Measurements from ENCODE around the gene CEACAM7. TPM values are rescaled to one million over a fixed set of nuclear protein-coding genes. Genes with fewer than 3 reads are reported as not detected.

The CEACAM7 gene
- total RNA-seq, 1 donor from 2014 or later = not detected

- Histone ChIP-seq H3K36me3 (ENCODE audit: insufficient read depth, low read length) (no peaks in the 10 kb centered on the region), H3K4me1 (ENCODE audit: insufficient read depth, low read length) (no peaks in the 10 kb centered on the region), H3K9ac (ENCODE audit: low read length) (no peak overlapping the region), H3K27ac (ENCODE audit: low read depth, low read length) (no peak overlapping the region), H3K9me3 (ENCODE audit: insufficient read depth, low read depth, low read length) (no peaks in the 10 kb centered on the region), H3K4me2 (ENCODE audit: low read length) (no peak overlapping the region), H3K79me2 (ENCODE audit: insufficient read depth, low read length) (no peaks in the 10 kb centered on the region), H3K27me3 (ENCODE audit: insufficient read depth, low read length) (no peaks in the 10 kb centered on the region), H2AFZ (ENCODE audit: low read depth, low read length) (no peak overlapping the region), H4K20me1 (ENCODE audit: insufficient read depth, low read length) (no peaks in the 10 kb centered on the region), H3K4me3 (ENCODE audit: insufficient read depth, low read depth, low read length) (no peak overlapping the region)
- no peak for FAIRE-seq
- no peaks in the 10 kb centered on the region for H3K4me1 Mint-ChIP-seq (ENCODE audit: low read depth, unreplicated experiment)
- DNase-seq (ENCODE audit: low read depth) = no peak
- H3K36me3 Mint-ChIP-seq (ENCODE audit: low read depth, unreplicated experiment) = no peaks in the 10 kb centered on the region
- no peak overlapping the region for H3K4me3 Mint-ChIP-seq (ENCODE audit: unreplicated experiment)
- TF ChIP-seq EZH2 (IDR thresholded peaks at IDR 0.05; ENCODE audit: insufficient read depth, low read length) (no peak), CTCF (IDR thresholded peaks at IDR 0.05; ENCODE audit: insufficient read depth, low read depth, low read length) (no peak)
- no peak overlapping the region for H3K27ac Mint-ChIP-seq (ENCODE audit: unreplicated experiment)
- H3K9me3 Mint-ChIP-seq (ENCODE audit: unreplicated experiment) = no peaks in the 10 kb centered on the region
- H3K27me3 Mint-ChIP-seq (ENCODE audit: low read depth, unreplicated experiment) = peaks cover 64% of the 10 kb centered on the region
Observed at GRCh38 chr19:41624937-41625336, 63.1 kb downstream of the CEACAM7 start.

GRCh38 chr19:41624515-41624914 lies 63.6 kb downstream of the CEACAM7 start:
- no peak overlapping the region for H3K27ac Mint-ChIP-seq (ENCODE audit: unreplicated experiment)
- no peak overlapping the region for H3K4me3 Mint-ChIP-seq (ENCODE audit: unreplicated experiment)
- no peak overlapping the region for H3K9ac ChIP-seq (ENCODE audit: low read length)
- H3K4me2 ChIP-seq (ENCODE audit: low read length) = no peak overlapping the region
- H2AFZ ChIP-seq (ENCODE audit: low read depth, low read length) = no peak overlapping the region
- H4K20me1 ChIP-seq (ENCODE audit: insufficient read depth, low read length) = no peaks in the 10 kb centered on the region
- H3K27me3 Mint-ChIP-seq (ENCODE audit: low read depth, unreplicated experiment) = peaks cover 65% of the 10 kb centered on the region
- no peaks in the 10 kb centered on the region for H3K9me3 ChIP-seq (ENCODE audit: insufficient read depth, low read depth, low read length)
- TF ChIP-seq EZH2 (IDR thresholded peaks at IDR 0.05; ENCODE audit: insufficient read depth, low read length) (no peak), CTCF (IDR thresholded peaks at IDR 0.05; ENCODE audit: insufficient read depth, low read depth, low read length) (no peak)
- DNase-seq (ENCODE audit: low read depth) (no peak), FAIRE-seq (no peak)
- H3K27ac ChIP-seq (ENCODE audit: low read depth, low read length) = no peak overlapping the region
- H3K4me1 ChIP-seq (ENCODE audit: insufficient read depth, low read length) = no peaks in the 10 kb centered on the region
- H3K36me3 Mint-ChIP-seq (ENCODE audit: low read depth, unreplicated experiment) = no peaks in the 10 kb centered on the region
- H3K79me2 ChIP-seq (ENCODE audit: insufficient read depth, low read length) = no peaks in the 10 kb centered on the region
- no peaks in the 10 kb centered on the region for H3K9me3 Mint-ChIP-seq (ENCODE audit: unreplicated experiment)
- no peaks in the 10 kb centered on the region for H3K4me1 Mint-ChIP-seq (ENCODE audit: low read depth, unreplicated experiment)
- no peaks in the 10 kb centered on the region for H3K36me3 ChIP-seq (ENCODE audit: insufficient read depth, low read length)
- H3K27me3 ChIP-seq (ENCODE audit: insufficient read depth, low read length) = no peaks in the 10 kb centered on the region
- no peak overlapping the region for H3K4me3 ChIP-seq (ENCODE audit: insufficient read depth, low read depth, low read length)

GRCh38 chr19:41623360-41623759 lies 64.7 kb downstream of the CEACAM7 start:
- DNase-seq (ENCODE audit: low read depth) (no peak), FAIRE-seq (no peak)
- Histone ChIP-seq H3K9ac (ENCODE audit: low read length) (no peak overlapping the region), H4K20me1 (ENCODE audit: insufficient read depth, low read length) (no peaks in the 10 kb centered on the region), H2AFZ (ENCODE audit: low read depth, low read length) (no peak overlapping the region), H3K27ac (ENCODE audit: low read depth, low read length) (no peak overlapping the region), H3K4me3 (ENCODE audit: insufficient read depth, low read depth, low read length) (no peak overlapping the region), H3K79me2 (ENCODE audit: insufficient read depth, low read length) (no peaks in the 10 kb centered on the region), H3K4me2 (ENCODE audit: low read length) (no peak overlapping the region), H3K36me3 (ENCODE audit: insufficient read depth, low read length) (no peaks in the 10 kb centered on the region), H3K9me3 (ENCODE audit: insufficient read depth, low read depth, low read length) (no peaks in the 10 kb centered on the region), H3K27me3 (ENCODE audit: insufficient read depth, low read length) (no peaks in the 10 kb centered on the region), H3K4me1 (ENCODE audit: insufficient read depth, low read length) (no peaks in the 10 kb centered on the region)
- H3K27ac Mint-ChIP-seq (ENCODE audit: unreplicated experiment) = no peak overlapping the region
- no peaks in the 10 kb centered on the region for H3K36me3 Mint-ChIP-seq (ENCODE audit: low read depth, unreplicated experiment)
- no peak overlapping the region for H3K4me3 Mint-ChIP-seq (ENCODE audit: unreplicated experiment)
- peaks cover 62% of the 10 kb centered on the region for H3K27me3 Mint-ChIP-seq (ENCODE audit: low read depth, unreplicated experiment)
- TF ChIP-seq EZH2 (IDR thresholded peaks at IDR 0.05; ENCODE audit: insufficient read depth, low read length) = no peak
- TF ChIP-seq CTCF (IDR thresholded peaks at IDR 0.05; ENCODE audit: insufficient read depth, low read depth, low read length) = no peak
- no peaks in the 10 kb centered on the region for H3K9me3 Mint-ChIP-seq (ENCODE audit: unreplicated experiment)
- no peaks in the 10 kb centered on the region for H3K4me1 Mint-ChIP-seq (ENCODE audit: low read depth, unreplicated experiment)

Other genes with a start within 250 kb of the CEACAM7 start
- 57.5 and 60.3 TPM in 2 replicates for gene DMAC2, start 248.4 kb downstream of the CEACAM7 start, total RNA-seq
- gene ERICH4, start 245.1 kb downstream of the CEACAM7 start, total RNA-seq = not detected in 2 replicates
- gene CEACAM21, start 112.1 kb downstream of the CEACAM7 start, total RNA-seq = 2.1 and 2.4 TPM in 2 replicates
- not detected in 2 replicates for gene CEACAM4, start 61.2 kb downstream of the CEACAM7 start, total RNA-seq
- not detected in 2 replicates for gene CEACAM5, start 20.4 kb upstream of the CEACAM7 start, total RNA-seq
- gene CEACAM6, start 67.3 kb upstream of the CEACAM7 start, total RNA-seq = not detected in 2 replicates
- not detected in 2 replicates for gene CEACAM3, start 108.3 kb upstream of the CEACAM7 start, total RNA-seq
- gene LYPD4, start 156.4 kb upstream of the CEACAM7 start, total RNA-seq = not detected in 2 replicates
- gene DMRTC2, start 156.8 kb upstream of the CEACAM7 start, total RNA-seq = not detected in 2 replicates
- 2,868 and 3,078 TPM in 2 replicates for gene RPS19, start 172.0 kb upstream of the CEACAM7 start, total RNA-seq
- 0.30 and 0.41 TPM in 2 replicates for gene CD79A, start 189.0 kb upstream of the CEACAM7 start, total RNA-seq
- 69.8 and 73.1 TPM in 2 replicates for gene ARHGEF1, start 194.9 kb upstream of the CEACAM7 start, total RNA-seq
- gene ERFL, start 240.2 kb upstream of the CEACAM7 start, total RNA-seq = 0.36 and 0.41 TPM in 2 replicates